WERI-Rb-1 (cell line): ENCODE data around the gene LRRC49.
A peak's percentile ranks its signal among the peaks of the same experiment; 100 is the strongest.

ENCODE experiments used
- DNase-seq: peaks from one replicate; pipeline ENCODE4 v3.0.0-alpha.2; 2020
- H3K27ac ChIP-seq: fragments of 250-450 bp; sonication (Bioruptor Pico); 2 replicates; pipeline ENCODE4 v1.5.1; 2020; ENCODE audit warnings: mild to moderate bottlenecking, moderate library complexity
- H3K27me3 ChIP-seq: fragments of 250-450 bp; sonication (Bioruptor Pico); 2 replicates; pipeline ENCODE4 v1.5.1; 2021; ENCODE audit warnings: mild to moderate bottlenecking, low read depth, moderate library complexity; ENCODE audit not compliant: insufficient read depth, severe bottlenecking
- H3K36me3 ChIP-seq: fragments of 250-450 bp; sonication (Bioruptor Pico); 2 replicates; pipeline ENCODE4 v1.5.1; 2020; ENCODE audit warnings: mild to moderate bottlenecking, moderate library complexity
- H3K4me3 ChIP-seq: 2 replicates; pipeline ENCODE4 v1.5.1; 2011; ENCODE audit warnings: low read depth, mild to moderate bottlenecking, control low read depth, low read length
- H3K9me3 ChIP-seq: fragments of 250-450 bp; sonication (Bioruptor Pico); 2 replicates; pipeline ENCODE4 v1.5.1; 2021; ENCODE audit warnings: mild to moderate bottlenecking, moderate library complexity; ENCODE audit not compliant: severe bottlenecking
- TF ChIP-seq, protein P1 (sequence below): IDR thresholded peaks from 2 replicates; pipeline ENCODE4 v1.5.1; 2011; ENCODE audit warnings: low read depth, mild to moderate bottlenecking, control low read depth, inconsistent platforms, low read length

LRRC49 gene, protein sequence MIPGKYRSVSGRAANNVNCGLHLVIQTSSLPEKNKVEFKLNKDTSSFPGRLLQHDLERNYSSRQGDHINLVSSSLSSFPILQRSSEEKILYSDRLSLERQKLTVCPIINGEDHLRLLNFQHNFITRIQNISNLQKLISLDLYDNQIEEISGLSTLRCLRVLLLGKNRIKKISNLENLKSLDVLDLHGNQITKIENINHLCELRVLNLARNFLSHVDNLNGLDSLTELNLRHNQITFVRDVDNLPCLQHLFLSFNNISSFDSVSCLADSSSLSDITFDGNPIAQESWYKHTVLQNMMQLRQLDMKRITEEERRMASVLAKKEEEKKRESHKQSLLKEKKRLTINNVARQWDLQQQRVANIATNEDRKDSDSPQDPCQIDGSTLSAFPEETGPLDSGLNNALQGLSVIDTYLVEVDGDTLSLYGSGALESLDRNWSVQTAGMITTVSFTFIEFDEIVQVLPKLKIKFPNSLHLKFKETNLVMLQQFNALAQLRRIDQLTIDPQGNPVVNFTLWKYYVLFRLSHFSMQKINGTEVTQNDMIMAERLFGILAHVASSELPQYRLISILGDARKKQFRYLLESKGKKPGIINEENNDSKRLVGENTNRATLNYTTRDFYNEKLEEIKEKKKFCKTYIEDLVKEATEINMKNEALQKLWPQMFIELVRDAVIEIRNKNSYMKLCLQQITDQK

DNA sequence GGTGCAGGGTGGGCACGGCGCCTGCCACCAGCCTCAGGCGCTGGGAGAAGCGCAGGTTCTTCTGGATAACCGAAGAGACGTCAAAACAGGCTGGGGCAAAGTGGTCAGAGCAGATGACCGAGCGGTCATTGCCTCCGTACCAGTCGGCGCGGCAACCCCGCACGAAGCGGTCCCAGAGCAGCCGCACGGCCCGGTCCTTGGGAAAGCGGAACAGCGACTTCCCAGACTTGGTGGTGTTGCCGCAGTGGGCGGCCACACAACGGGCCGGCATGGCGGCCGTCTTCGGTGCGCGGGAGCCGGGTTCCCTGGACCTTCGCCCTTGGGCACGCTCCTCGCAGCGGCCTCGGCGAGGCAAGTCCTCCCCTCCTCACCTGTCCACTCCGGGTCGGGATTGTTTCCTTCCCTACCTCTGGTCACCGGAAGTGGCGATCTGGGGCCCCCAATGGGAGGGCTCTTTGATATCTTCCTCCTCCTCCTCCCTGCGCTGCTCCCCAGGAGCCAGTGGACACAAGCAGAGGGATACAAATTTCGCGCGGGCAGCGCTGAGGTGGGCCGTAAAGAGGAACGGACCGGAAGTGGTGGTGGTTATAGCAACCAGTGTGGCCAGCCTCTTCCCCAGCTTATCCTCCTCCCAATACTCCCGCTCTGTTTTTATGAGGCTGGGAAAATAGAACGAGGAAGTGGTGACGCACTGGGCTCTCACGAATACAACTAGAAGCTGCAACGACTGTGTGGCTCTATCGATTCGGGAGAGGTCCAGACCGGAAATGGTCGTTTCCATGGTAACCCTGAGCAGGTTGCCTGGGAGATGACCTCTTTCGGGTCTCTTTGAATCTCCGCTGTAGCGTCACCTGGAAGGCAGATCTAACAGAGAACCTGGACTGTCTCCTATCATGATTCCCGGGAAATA is at the start of gene LRRC49, which contains the start of gene THAP10:
LRRC49 (plus strand) TSS at position 825 of the 910 bp plus-strand sequence; CDS start at position 894, 69 bp downstream.
THAP10 (minus strand) TSS at position 432 of the 910 bp plus-strand sequence; CDS start at position 271, 161 bp downstream.
- Histone ChIP-seq H3K4me3 (peak within 1 kb of the TSS; percentile 65), H3K27ac (peak within 1 kb of the TSS; percentile 79)

DNA sequence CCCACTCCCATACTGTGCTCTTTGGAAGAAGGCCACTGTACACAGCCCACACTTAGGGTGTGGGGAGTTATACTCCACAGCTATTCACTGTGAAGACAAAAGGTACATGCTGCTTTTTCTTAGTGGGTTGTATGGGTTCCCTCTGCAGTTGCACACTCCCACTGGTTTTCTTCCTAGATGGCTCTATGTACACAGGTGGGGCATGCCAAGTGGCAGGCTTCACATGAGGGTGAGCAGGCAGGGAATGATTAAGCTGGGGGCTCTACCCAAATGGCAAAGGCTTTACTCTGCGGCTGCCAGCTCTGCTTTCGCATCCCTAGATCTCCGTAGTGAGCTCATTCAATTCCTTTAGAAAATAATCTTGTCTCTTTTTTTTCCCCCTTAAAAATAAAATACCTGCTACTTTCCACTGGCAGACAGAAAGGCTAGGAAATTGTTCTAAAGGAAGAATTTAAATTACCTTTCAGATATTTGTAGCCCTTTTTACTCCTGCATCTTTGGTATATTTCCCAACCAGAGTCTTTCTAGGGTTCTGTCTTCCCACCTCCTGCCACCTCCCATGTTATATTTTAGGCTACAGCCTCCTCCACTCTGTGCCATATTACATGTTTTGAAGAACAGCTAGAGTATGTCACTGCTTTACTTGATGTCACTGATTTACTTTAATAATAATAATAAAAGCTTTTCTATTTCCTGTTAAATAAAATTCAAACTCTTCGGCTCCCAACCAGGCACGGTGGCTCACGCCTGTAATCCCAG is 46.8 kb upstream of the LRRC49 start:
- H3K4me3 ChIP-seq: no peak overlapping the region
- no peaks in the 10 kb centered on the region for H3K36me3 ChIP-seq
- no peak for DNase-seq
- no peak overlapping the region for H3K27ac ChIP-seq
- no peaks in the 10 kb centered on the region for H3K27me3 ChIP-seq
- no peaks in the 10 kb centered on the region for H3K9me3 ChIP-seq
- TF ChIP-seq, protein P1, sequence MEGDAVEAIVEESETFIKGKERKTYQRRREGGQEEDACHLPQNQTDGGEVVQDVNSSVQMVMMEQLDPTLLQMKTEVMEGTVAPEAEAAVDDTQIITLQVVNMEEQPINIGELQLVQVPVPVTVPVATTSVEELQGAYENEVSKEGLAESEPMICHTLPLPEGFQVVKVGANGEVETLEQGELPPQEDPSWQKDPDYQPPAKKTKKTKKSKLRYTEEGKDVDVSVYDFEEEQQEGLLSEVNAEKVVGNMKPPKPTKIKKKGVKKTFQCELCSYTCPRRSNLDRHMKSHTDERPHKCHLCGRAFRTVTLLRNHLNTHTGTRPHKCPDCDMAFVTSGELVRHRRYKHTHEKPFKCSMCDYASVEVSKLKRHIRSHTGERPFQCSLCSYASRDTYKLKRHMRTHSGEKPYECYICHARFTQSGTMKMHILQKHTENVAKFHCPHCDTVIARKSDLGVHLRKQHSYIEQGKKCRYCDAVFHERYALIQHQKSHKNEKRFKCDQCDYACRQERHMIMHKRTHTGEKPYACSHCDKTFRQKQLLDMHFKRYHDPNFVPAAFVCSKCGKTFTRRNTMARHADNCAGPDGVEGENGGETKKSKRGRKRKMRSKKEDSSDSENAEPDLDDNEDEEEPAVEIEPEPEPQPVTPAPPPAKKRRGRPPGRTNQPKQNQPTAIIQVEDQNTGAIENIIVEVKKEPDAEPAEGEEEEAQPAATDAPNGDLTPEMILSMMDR: no peak

More for the DNA sequence above, at the start of gene LRRC49, which contains the start of gene THAP10:
- Histone ChIP-seq H3K27me3 (no peaks in the 10 kb centered on the region), H3K9me3 (no peaks in the 10 kb centered on the region), H3K36me3 (no peaks in the 10 kb centered on the region)
- TF ChIP-seq, protein P1: no peak
- DNase-seq: peak; percentile 94

DNA sequence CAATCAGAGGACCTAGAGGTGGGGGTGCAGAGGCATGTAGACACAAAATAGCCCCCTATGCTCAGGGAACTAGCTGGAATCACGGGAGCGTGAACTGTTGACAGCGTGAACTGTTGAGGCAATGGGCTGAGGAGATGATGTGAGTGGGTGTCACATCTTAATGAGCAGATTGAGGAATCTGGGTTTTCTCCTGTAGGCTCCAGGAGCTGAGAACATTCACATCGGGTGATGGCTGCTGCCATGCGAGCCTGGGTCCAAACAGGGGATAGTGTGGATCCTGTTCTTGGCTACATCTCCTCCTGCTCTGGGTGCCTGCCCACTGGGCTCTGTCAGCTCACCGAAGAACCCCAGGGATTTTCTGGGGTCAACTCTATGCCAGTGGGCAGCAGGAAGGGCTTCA is 40.7 kb upstream of the LRRC49 start:
- H3K4me3 ChIP-seq: no peak overlapping the region
- no peak overlapping the region for H3K27ac ChIP-seq
- DNase-seq: no peak
- TF ChIP-seq, protein P1: no peak
- H3K27me3 ChIP-seq: no peaks in the 10 kb centered on the region
- H3K9me3 ChIP-seq: no peaks in the 10 kb centered on the region
- peaks cover 2% of the 10 kb centered on the region; the same call in 1 of the 2 replicates for H3K36me3 ChIP-seq

DNA sequence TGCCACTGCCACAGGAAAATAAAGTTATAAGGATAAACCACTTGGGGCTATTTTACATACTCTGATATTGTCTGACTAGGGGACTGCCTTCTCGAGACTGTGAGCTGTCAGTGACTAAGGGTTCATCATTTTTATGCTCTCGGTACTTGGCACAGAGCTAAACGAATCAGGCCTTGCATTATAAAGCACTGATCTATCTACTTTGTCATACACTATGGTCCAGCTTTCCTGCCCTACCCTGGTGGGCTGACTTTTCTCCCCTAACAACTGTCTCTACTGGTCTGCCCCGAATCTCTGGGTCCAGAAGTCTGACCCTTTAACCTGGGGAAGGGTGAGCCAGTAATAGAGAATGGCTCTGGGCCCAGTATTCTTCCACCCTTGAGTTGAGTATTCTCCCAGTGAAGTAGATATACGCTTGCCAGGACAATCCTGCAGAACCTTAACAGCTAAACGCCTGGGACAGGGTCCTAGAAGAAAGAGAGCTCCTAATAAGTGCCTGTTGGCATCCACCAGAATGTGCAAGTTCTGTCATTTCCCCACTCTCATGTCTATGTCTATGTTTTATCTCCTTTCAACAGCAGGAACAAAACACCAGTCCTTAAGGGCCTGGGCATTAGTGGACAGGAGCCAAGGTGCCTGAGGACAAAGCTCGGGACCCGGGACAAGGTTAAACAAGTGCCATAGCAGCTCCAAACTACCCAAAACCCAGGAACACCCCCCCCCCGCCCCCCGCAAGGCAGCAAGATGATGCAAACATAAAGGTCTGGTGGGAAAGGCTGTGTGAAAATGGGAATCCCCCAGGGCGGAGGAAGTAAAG is 39.9 kb upstream of the LRRC49 start:
- no peaks in the 10 kb centered on the region for H3K9me3 ChIP-seq
- peaks cover 2% of the 10 kb centered on the region; the same call in 1 of the 2 replicates for H3K36me3 ChIP-seq
- DNase-seq: no peak
- no peaks in the 10 kb centered on the region for H3K27me3 ChIP-seq
- H3K27ac ChIP-seq: no peak overlapping the region
- peak overlapping the region; percentile 74; the same call in 1 of the 2 replicates for H3K4me3 ChIP-seq
- TF ChIP-seq, protein P1: no peak
